Natural killer cell treated with Interleukin-12 subunit alpha and Interleukin-12 subunit beta and Interleukin-15 and Interleukin-18, amount 100 ng/mL, for 72 hours (primary cell): ENCODE results near the gene ZRANB1. TPM values are rescaled to one million over a fixed set of nuclear protein-coding genes. Genes with fewer than 3 reads are reported as not detected.

Source experiments
- ATAC-seq, 2 donors: fragments of 150-1000 bp; cut with Tn5 transposase in 1 of 2; sonication (Bioruptor Pico), chemical (Tn5 transposase) in 1 of 2; 2 replicates each; pipeline ENCODE4 v1.10.0; 2021
- DNase-seq: peaks from one replicate; pipeline ENCODE4 v3.0.0; 2022; ENCODE audit warnings: low spot score
- H3K27ac Mint-ChIP-seq, 2 donors: 1 replicate in 1 of 2; 2 replicates in 1 of 2; pipeline ENCODE4 v1.8.0; 2022; ENCODE audit warnings: mixed read lengths in 2 of 2, mild to moderate bottlenecking in 1 of 2, moderate library complexity in 1 of 2
- H3K27me3 Mint-ChIP-seq, 2 donors: 1 replicate in 1 of 2; 2 replicates in 1 of 2; pipeline ENCODE4 v1.8.0; 2022; ENCODE audit warnings: mixed read lengths in 2 of 2
- H3K36me3 Mint-ChIP-seq: one replicate; pipeline ENCODE4 v1.8.0; 2022; ENCODE audit warnings: mixed read lengths
- H3K4me1 Mint-ChIP-seq, 2 donors: 1 replicate in 1 of 2; 2 replicates in 1 of 2; pipeline ENCODE4 v1.8.0; 2022; ENCODE audit warnings: low read depth in 2 of 2, mixed read lengths in 2 of 2, mild to moderate bottlenecking in 1 of 2
- H3K4me3 Mint-ChIP-seq: one replicate; pipeline ENCODE4 v1.8.0; 2022; ENCODE audit warnings: mixed read lengths
- H3K9me3 Mint-ChIP-seq: 2 replicates; pipeline ENCODE4 v1.8.0; 2022; ENCODE audit warnings: mixed read lengths
- total RNA-seq, 2 donors: library from RNA; stranded (reverse); gene quantifications; one replicate each; pipeline ENCODE4 v1.2.3, GENCODE V29; 2022

Gene ZRANB1
- total RNA-seq, 2 donors from 2014 or later, result 13.0 to 16.6 TPM

DNA sequence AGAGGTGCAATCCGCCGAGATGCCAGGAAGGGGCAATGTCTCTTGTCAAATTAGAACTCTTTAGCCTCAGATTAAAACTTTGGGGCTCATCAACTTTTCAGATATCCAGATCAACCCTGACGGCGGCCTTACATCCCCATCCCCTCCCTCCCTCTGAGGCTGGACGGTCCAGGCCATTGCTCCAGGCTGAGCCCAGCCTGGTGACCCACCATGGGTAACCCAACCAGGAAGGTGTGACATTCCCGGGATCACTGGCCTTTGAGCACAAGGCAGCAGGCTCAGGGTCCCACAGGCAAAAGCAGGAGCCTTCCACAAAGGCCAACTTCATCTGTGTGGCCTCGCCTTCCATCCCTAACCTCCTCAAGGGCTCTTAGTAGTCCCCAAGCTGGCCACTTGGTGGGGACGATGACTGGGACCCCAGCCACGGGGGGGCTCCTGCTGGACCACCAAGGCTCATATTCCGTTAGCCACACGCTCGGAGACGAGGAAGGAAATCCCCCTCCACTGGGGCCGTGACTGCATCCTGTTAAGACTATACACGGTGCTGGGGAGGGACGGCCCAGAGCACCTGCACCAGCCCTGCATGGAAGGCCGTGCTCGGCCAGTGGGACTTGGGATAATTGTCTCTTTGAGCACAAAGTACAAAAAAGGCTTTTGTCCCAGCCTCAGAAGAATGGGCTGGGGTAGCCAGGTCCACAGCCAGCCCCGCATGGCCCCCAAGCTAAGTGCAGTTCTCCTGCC, 62.8 kb downstream of the ZRANB1 start:
- H3K4me3 Mint-ChIP-seq, result no peak overlapping the region
- DNase-seq (no peak), ATAC-seq (no peak)
- H3K36me3 Mint-ChIP-seq, result no peaks in the 10 kb centered on the region
- H3K4me1 Mint-ChIP-seq, result peaks cover 5 to 30% of the 10 kb centered on the region in 2 donors
- no peaks in the 10 kb centered on the region for H3K9me3 Mint-ChIP-seq
- no peaks in the 10 kb centered on the region for H3K27me3 Mint-ChIP-seq
- H3K27ac Mint-ChIP-seq, result no peak overlapping the region

DNA sequence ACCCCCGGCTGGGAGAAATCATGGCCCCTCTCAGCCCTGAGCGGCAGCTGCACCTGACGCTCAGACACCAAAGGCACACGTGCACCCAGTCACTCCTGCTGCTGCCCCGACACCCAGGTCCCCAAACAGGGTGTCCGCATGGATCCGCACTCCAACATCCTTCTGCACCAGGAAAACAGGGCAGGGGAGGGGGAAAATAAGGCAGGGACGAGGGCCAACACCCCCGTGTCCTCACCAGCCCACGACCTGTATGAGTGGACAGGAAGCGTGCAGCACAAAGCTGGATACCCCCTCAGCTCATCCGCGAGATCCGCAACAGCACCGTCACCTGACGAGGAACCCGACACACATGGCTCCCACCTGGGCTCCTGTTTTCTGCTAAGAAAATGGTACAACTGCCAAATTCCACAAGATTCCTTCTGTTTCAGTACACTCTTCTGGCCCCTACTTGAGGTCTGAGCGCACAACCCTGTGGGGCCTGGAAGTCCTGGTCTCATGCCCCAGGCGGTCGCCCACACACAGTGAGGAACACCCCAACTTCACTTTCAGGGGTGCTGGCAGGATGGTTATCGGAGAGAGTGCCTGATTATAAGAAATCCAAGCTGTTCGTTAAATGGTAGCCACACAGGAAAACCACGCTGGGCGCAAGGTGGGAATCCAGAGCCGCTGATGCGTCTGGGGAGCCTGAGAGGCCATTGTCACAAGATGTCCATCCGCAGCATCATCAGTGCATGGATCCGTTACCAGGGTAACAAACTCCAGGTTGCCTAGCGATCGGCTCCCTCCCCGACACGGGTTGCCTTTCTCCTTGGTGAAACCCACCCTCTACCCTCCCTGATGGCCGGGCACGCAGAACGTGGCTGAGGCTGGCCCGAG, 63.6 kb downstream of the ZRANB1 start:
- no peaks in the 10 kb centered on the region for H3K9me3 Mint-ChIP-seq
- DNase-seq (no peak), ATAC-seq (no peak)
- peaks cover 5 to 29% of the 10 kb centered on the region in 2 donors for H3K4me1 Mint-ChIP-seq
- no peaks in the 10 kb centered on the region for H3K27me3 Mint-ChIP-seq
- no peaks in the 10 kb centered on the region for H3K36me3 Mint-ChIP-seq
- no peak overlapping the region for H3K27ac Mint-ChIP-seq
- no peak overlapping the region for H3K4me3 Mint-ChIP-seq

DNA sequence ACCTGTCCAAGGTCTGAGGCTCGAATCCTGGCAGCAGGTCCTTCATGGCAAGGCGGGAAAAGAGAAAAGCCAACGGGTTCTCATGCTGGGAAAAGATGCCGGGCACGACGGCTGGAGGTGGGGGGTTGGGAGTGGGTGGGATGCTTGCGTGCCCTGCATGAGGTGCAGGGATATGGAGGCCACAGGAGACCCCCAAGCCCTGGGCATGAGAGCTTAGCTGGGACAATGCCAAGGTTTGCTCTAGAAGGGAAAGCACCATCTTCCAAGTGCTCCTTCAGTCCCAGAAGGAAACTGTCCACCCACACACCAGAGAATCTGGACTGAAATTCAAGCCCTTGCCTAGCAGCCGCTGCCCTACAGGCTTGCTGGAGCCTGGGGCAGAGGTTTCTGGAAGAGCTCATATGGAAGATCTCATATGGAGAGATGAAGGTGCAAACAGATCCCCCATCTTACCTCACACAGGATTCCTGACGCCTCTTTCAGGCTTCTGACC, 64.3 kb downstream of the ZRANB1 start:
- H3K27ac Mint-ChIP-seq, result no peak overlapping the region
- H3K9me3 Mint-ChIP-seq, result no peaks in the 10 kb centered on the region
- no peak for DNase-seq
- no peak for ATAC-seq
- no peaks in the 10 kb centered on the region for H3K36me3 Mint-ChIP-seq
- no peaks in the 10 kb centered on the region for H3K27me3 Mint-ChIP-seq
- H3K4me3 Mint-ChIP-seq, result no peak overlapping the region
- H3K4me1 Mint-ChIP-seq, result peaks cover 5 to 26% of the 10 kb centered on the region in 2 donors

DNA sequence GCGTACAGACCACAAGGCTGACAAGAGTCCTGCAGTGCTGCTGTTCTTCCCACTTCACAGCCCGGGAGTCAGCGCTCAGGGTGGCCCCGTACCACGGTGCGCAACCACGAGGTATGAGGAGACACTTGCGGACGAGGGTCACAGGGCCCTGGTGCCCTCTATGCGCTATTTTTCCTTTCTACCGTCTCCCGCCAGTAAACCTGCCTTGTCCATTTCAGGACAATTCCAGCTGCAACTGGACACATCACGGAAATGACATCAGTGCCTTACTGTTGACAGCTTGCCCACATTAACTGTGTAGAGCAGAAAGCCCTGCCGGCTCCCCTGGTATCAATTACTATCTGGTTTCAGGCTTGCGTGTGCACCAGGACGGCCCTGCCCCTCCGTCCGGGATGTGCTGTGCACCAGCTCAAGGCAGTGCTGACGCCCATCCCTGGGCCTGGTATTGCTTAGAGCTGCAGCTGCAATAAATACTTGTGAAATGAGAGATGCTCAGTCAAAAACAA, 65.1 kb downstream of the ZRANB1 start:
- H3K4me3 Mint-ChIP-seq, result no peak overlapping the region
- ATAC-seq, result no peak
- peaks cover 5 to 29% of the 10 kb centered on the region in 2 donors for H3K4me1 Mint-ChIP-seq
- H3K9me3 Mint-ChIP-seq, result no peaks in the 10 kb centered on the region
- no peak for DNase-seq
- H3K36me3 Mint-ChIP-seq, result no peaks in the 10 kb centered on the region
- no peak overlapping the region for H3K27ac Mint-ChIP-seq
- H3K27me3 Mint-ChIP-seq, result no peaks in the 10 kb centered on the region

DNA sequence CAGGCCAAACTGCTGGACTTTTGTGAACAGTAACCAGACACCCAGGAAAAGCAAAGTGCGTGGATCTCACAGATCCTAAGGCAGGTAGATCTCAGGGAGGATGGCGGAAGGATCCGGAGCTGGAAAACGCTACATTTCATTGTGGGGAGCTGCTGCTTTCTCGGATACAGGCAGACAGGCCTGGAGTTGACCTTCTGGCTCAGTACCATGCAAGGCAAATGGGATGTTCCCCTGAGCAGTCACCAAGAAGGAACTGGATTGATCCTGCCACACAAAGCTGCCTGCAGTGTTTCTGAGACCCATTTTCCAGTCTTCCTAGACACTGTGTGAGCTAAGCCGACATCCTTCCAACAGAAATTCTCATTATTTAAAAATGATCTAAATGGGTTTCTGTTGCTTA, 65.5 kb downstream of the ZRANB1 start:
- Mint-ChIP-seq H3K4me1 (peaks cover 5 to 29% of the 10 kb centered on the region in 2 donors), H3K36me3 (no peaks in the 10 kb centered on the region), H3K4me3 (no peak overlapping the region), H3K27me3 (no peaks in the 10 kb centered on the region), H3K9me3 (no peaks in the 10 kb centered on the region), H3K27ac (no peak overlapping the region)
- DNase-seq (no peak), ATAC-seq (no peak)

DNA sequence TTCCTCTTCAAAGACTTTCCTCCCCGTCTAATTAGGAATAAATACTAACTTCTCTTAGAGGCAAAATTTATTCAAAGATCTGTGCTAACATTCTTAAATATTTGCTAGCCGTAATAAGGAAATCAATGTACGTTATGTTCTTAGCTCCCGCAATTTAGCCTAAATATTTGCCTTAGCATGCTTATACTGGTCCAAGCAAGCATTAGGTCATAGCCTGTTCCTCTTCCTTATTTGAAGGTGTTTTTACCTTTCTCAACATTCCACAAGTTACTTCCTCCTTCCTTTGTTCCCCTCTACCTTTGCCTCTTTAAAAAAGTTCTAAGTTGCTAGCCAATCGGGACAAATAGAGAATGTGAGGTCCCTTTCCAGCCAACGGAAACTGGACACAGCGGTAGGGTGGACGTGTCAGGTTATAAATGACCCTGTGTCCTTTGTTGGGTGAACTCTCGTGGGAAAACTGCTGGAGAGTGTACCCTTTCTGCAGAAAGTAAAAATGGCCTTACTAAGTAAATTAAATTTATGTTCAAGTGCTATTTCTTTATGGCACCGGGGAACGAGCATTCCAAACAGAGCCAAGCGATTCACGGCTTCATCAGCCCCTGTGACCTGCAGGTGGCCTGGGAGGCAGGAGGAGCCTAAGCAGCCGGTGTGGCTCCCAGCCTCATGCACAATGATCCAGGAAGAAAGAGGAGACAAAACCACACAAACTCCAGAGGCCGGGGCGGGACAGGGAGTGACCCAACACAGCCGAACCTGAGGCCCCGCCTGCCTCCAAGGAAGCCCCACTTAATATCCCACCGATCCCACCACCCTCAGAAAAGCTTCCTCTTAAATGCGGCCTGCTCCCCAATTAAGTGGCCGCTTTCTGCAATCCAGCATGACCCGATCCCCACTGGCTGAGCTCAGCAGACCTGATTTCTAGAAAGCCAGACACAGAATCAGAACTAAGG, 67.0 kb downstream of the ZRANB1 start:
- no peak for DNase-seq
- Mint-ChIP-seq H3K36me3 (no peaks in the 10 kb centered on the region), H3K4me3 (no peak overlapping the region), H3K27ac (no peak overlapping the region), H3K9me3 (no peaks in the 10 kb centered on the region), H3K27me3 (no peaks in the 10 kb centered on the region), H3K4me1 (peaks cover 5 to 31% of the 10 kb centered on the region in 2 donors)
- ATAC-seq, result no peak

DNA sequence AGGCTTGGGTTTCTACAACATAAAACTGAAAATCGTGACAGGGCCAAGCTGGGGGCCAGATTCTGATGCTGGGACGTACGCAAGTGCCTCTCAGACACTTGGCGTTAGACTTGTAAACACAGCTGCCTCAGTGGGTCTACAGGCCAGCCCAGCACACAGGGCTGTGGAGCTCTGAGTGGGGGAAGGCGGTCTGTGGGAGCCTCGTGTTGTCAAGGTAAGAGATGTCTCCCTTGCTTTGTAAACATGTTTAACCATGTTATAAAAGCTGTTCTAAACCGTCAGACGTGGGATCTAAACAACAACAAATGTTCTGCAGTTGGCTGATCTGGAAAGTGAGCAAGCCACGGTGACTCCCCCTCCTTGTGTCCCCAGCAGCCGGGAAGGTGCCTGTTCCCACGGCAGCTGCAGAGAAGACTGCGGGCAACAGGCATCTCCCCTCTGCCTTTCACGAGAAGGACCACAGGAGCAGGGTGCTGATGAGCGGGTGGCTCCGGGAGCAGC, 67.8 kb downstream of the ZRANB1 start:
- Mint-ChIP-seq H3K27me3 (no peaks in the 10 kb centered on the region), H3K4me3 (no peak overlapping the region), H3K4me1 (peaks cover 5 to 35% of the 10 kb centered on the region in 2 donors), H3K36me3 (no peaks in the 10 kb centered on the region), H3K9me3 (no peaks in the 10 kb centered on the region), H3K27ac (no peak overlapping the region)
- DNase-seq, result no peak
- ATAC-seq, result no peak

DNA sequence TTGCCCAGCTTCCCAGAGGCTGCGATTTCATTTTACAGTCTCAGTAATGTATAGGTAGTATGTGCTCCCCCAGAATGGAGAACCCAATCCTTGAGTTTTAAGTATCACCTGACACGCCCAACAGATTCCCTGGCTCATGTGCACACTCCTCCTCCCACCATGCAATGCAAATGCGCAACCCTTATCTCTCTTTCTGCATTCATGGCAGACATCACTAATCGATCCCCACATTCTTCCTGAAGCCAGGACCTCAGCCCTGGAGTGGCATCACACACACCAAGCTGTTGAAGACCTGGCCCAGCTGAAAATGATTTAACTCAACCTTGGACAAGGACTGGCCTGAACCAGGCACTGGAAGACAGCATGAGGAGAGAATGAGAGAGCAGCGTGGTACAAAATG, 68.4 kb downstream of the ZRANB1 start:
- no peaks in the 10 kb centered on the region for H3K36me3 Mint-ChIP-seq
- no peak overlapping the region for H3K4me3 Mint-ChIP-seq
- peaks cover 7 to 41% of the 10 kb centered on the region in 2 donors for H3K4me1 Mint-ChIP-seq
- no peak overlapping the region for H3K27ac Mint-ChIP-seq
- ATAC-seq, result no peak
- no peak for DNase-seq
- no peaks in the 10 kb centered on the region for H3K9me3 Mint-ChIP-seq
- no peaks in the 10 kb centered on the region for H3K27me3 Mint-ChIP-seq

DNA sequence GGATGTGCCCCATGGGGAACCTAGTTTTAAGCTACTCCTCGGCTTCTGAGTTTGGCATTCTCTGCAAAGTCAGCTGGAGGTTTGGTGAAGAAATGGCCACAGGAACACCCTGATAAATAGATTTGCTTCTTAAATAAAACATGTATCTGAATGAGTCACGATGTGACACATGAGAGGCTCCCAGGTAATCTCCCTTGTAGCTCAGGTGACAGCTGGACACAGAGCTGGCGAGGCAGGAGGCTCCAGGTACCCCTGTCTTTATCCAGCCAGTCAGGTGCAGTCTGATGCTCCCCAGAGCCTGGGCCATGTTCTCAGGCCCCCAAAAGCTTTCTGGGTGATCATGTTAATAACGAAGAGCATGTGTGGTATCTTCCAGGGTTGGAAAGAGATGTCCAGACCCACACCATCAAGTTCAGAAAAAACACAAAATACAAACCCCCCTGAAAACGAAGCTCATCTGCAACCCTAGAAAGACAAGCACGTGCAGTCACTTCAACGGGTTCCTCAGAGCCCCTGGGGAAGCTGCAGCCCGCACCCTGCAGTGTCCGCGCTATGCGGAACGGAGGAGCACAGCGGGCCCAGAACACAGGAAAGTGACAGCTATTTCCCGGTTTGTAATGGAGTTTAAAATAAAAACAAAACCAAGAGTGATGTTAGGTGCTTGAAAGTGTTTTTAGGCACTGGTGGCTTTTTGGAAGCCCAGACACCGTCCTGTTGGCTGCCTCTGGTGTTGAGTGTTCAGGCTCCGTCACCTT, 69.4 kb downstream of the ZRANB1 start:
- Mint-ChIP-seq H3K9me3 (no peaks in the 10 kb centered on the region), H3K27ac (no peak overlapping the region), H3K27me3 (no peaks in the 10 kb centered on the region), H3K4me3 (no peak overlapping the region), H3K36me3 (no peaks in the 10 kb centered on the region), H3K4me1 (peaks cover 12 to 41% of the 10 kb centered on the region in 2 donors)
- DNase-seq, result no peak
- ATAC-seq, result no peak

DNA sequence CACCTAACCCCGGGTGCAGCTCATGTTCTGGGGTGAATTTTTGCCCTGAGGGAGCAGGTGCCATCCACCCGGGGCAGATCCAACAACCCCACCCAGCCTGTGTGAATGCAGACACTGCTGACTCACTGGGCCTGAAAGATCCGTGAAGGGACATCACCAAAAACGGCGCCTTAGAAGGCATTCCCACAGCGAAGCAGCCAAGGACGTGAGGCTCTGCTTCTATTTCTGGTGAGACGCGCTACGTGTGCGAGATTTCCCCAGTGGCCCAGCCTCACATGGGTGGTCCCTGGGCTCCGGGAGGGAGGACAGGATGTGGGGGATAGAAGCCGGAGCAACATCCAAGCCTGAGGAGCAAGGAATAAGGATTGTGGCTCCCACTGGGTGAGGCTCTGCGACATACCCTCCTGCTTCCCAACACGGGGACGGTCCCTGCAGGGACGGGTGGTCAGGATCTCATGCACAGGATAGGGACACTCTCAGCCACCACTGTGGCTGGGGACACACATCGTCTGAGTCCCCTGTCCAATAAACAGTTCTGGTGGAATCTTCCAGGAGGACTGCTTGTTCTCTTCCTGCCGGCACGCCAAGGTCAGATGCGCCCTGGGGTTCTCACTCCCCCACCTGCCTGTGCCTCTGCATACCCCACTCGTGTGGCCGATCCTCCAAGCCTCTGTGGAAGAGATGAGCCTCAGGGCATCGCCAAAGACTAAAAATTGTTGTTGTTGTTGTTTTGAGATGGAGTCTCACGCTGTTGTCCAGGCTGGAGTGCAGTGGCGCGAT, 70.2 kb downstream of the ZRANB1 start:
- H3K4me1 Mint-ChIP-seq, result peaks cover 19 to 43% of the 10 kb centered on the region in 2 donors
- no peak overlapping the region for H3K4me3 Mint-ChIP-seq
- H3K9me3 Mint-ChIP-seq, result no peaks in the 10 kb centered on the region
- H3K27me3 Mint-ChIP-seq, result no peaks in the 10 kb centered on the region
- DNase-seq (no peak), ATAC-seq (no peak)
- no peak overlapping the region for H3K27ac Mint-ChIP-seq
- no peaks in the 10 kb centered on the region for H3K36me3 Mint-ChIP-seq

DNA sequence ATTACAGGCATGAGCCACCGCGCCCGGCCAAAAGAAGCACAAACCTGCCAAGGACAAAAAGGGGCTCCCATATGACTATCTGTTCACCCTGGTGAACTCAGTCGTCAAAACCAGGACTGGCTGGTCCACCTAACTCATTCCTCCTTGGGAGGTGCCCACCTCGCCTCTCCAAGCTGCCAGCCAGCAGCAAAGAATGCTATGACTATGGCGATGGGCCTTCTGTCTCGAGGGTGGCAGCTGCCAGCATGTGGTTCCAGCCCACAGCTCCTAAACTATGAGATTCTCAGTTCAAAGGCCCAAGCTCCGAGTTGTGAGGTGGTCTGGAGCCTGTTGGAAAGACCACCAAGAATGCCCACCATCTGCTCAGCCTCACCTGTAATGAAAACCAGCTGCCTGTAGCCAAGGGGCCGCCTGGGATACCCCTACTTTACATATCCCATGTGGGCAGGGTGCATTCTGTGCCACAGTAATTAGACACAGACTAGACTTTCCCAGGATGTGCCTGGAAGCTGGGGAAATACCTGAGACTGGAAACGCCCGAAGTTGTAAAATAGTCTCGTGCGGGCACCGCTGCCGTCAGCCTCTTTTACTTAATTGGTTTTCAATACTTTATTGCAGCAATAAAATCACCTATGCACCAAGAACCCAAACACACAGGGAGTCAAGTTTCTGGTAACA, 71.1 kb downstream of the ZRANB1 start:
- H3K4me3 Mint-ChIP-seq, result no peak overlapping the region
- no peak for ATAC-seq
- no peak overlapping the region for H3K27ac Mint-ChIP-seq
- peaks cover 24 to 44% of the 10 kb centered on the region in 2 donors for H3K4me1 Mint-ChIP-seq
- no peak for DNase-seq
- no peaks in the 10 kb centered on the region for H3K27me3 Mint-ChIP-seq
- no peaks in the 10 kb centered on the region for H3K9me3 Mint-ChIP-seq
- no peaks in the 10 kb centered on the region for H3K36me3 Mint-ChIP-seq

DNA sequence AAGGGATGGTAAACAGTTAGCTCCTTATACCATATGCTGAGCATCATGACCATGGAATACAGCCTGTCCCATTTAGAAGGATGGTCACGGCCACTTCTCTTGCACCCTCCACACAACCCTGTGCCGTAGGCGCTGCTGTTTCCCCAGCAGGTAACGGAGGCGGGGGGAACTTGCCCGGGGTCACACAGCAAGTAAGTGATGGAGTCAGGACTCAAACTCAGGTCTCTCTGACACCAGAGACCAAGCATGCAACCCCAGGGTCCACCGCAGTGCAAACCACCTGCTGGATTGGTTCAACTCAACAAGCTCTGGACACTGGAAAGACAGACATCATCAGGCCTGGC, 71.6 kb downstream of the ZRANB1 start:
- DNase-seq (no peak), ATAC-seq (no peak)
- Mint-ChIP-seq H3K4me1 (peaks cover 29 to 48% of the 10 kb centered on the region in 2 donors), H3K4me3 (no peak overlapping the region), H3K27me3 (no peaks in the 10 kb centered on the region), H3K9me3 (no peaks in the 10 kb centered on the region), H3K27ac (no peak overlapping the region), H3K36me3 (no peaks in the 10 kb centered on the region)
